ENCODE measurements around the gene TFF2. TPM values are rescaled to one million over a fixed set of nuclear protein-coding genes. Genes with fewer than 3 reads are reported as not detected.

The TFF2 gene
- total RNA-seq, 1 donor from 2014 or later = not detected

DNA sequence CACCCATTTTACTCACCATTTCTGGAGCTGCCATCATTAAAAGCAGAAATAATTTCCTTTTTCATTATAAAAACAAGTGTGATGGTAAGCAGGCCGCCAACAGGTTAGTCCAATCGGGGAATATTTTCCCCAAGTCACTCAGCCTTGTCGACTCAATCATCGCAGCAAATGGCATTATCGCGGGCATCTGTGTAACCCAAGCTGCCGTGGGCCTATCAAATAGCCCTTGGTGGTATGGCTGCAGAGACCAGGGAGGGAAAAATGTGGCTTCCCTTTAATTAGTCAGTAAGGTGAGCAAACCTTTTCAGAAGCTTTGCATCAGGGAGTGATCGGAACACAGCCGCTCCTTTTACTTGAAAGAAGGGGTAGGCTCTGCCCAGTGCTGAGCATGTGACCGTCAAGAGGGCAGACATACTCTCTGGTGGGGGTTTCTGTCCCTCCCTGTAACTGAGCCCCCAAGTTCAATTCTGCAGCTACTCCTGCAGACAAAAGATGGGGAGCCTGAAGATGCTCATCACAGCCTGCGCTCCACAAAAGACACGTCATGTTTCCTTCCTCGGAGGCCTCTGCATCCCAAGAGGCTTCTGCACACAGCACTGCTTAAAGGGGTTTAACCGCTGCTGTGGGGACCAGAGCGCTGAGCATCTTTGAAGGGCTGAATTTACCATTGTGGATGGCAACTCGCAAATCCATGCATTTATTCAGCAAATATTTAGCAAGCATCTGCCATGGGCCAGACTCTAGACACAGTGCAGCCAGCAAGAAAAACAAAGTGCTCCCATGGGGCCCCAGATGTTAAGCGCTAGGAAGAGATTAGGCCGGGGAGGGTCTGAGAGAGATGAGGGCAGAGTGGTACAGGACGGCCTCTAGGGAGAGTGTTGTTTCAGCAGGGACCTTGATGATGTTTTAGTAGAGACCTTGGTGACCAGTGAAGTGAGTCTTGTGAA is 46.3 kb upstream of the TFF2 start:
- H3K27me3 Mint-ChIP-seq (ENCODE audit: unreplicated experiment) = peaks cover 3% of the 10 kb centered on the region
- no peak overlapping the region for H3K27ac Mint-ChIP-seq (ENCODE audit: unreplicated experiment)
- peaks cover 5% of the 10 kb centered on the region for H3K36me3 Mint-ChIP-seq (ENCODE audit: low read depth, unreplicated experiment)
- DNase-seq (ENCODE audit: low spot score) = no peak
- H3K9me3 Mint-ChIP-seq (ENCODE audit: unreplicated experiment) = no peaks in the 10 kb centered on the region
- TF ChIP-seq, protein P1, sequence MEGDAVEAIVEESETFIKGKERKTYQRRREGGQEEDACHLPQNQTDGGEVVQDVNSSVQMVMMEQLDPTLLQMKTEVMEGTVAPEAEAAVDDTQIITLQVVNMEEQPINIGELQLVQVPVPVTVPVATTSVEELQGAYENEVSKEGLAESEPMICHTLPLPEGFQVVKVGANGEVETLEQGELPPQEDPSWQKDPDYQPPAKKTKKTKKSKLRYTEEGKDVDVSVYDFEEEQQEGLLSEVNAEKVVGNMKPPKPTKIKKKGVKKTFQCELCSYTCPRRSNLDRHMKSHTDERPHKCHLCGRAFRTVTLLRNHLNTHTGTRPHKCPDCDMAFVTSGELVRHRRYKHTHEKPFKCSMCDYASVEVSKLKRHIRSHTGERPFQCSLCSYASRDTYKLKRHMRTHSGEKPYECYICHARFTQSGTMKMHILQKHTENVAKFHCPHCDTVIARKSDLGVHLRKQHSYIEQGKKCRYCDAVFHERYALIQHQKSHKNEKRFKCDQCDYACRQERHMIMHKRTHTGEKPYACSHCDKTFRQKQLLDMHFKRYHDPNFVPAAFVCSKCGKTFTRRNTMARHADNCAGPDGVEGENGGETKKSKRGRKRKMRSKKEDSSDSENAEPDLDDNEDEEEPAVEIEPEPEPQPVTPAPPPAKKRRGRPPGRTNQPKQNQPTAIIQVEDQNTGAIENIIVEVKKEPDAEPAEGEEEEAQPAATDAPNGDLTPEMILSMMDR (IDR thresholded peaks at IDR 0.05; ENCODE audit: unreplicated experiment) = no peak
- H3K4me1 Mint-ChIP-seq (ENCODE audit: unreplicated experiment) = peaks cover 3% of the 10 kb centered on the region
- no peak overlapping the region for H3K4me3 Mint-ChIP-seq (ENCODE audit: unreplicated experiment)

- Mint-ChIP-seq H3K36me3 (ENCODE audit: low read depth, unreplicated experiment) (no peaks in the 10 kb centered on the region), H3K9me3 (ENCODE audit: unreplicated experiment) (no peaks in the 10 kb centered on the region), H3K27me3 (ENCODE audit: unreplicated experiment) (peaks cover 3% of the 10 kb centered on the region), H3K4me1 (ENCODE audit: unreplicated experiment) (peaks cover 3% of the 10 kb centered on the region), H3K27ac (ENCODE audit: unreplicated experiment) (no peak within 1 kb of the TSS), H3K4me3 (ENCODE audit: unreplicated experiment) (no peak within 1 kb of the TSS)
- TF ChIP-seq, protein P1 (IDR thresholded peaks at IDR 0.05; ENCODE audit: unreplicated experiment) = no peak
- no peak for DNase-seq (ENCODE audit: low spot score)
These were observed 45.3 kb upstream of the TFF2 start, which contains the start of gene TMPRSS3 for GRCh38 chr21:42395905-42396651. TMPRSS3 (minus strand) TSS chr21:42396052; CDS start chr21:42395417, 635 bp downstream.

GRCh38 chr21:42395302-42395701 is 44.5 kb upstream of the TFF2 start:
- Mint-ChIP-seq H3K9me3 (ENCODE audit: unreplicated experiment) (no peaks in the 10 kb centered on the region), H3K27ac (ENCODE audit: unreplicated experiment) (no peak overlapping the region), H3K36me3 (ENCODE audit: low read depth, unreplicated experiment) (no peaks in the 10 kb centered on the region), H3K27me3 (ENCODE audit: unreplicated experiment) (peaks cover 3% of the 10 kb centered on the region), H3K4me1 (ENCODE audit: unreplicated experiment) (peaks cover 3% of the 10 kb centered on the region), H3K4me3 (ENCODE audit: unreplicated experiment) (no peak overlapping the region)
- TF ChIP-seq, protein P1 (IDR thresholded peaks at IDR 0.05; ENCODE audit: unreplicated experiment) = no peak
- no peak for DNase-seq (ENCODE audit: low spot score)

- no peak overlapping the region for H3K27ac Mint-ChIP-seq (ENCODE audit: unreplicated experiment)
- no peak for DNase-seq (ENCODE audit: low spot score)
- no peak overlapping the region for H3K4me3 Mint-ChIP-seq (ENCODE audit: unreplicated experiment)
- no peaks in the 10 kb centered on the region for H3K4me1 Mint-ChIP-seq (ENCODE audit: unreplicated experiment)
- H3K9me3 Mint-ChIP-seq (ENCODE audit: unreplicated experiment) = no peaks in the 10 kb centered on the region
- TF ChIP-seq, protein P1 (IDR thresholded peaks at IDR 0.05; ENCODE audit: unreplicated experiment) = no peak
- peaks cover 5% of the 10 kb centered on the region for H3K27me3 Mint-ChIP-seq (ENCODE audit: unreplicated experiment)
- no peaks in the 10 kb centered on the region for H3K36me3 Mint-ChIP-seq (ENCODE audit: low read depth, unreplicated experiment)
These were observed 42.7 kb upstream of the TFF2 start for GRCh38 chr21:42393443-42393950.
